Measurements from ENCODE around the gene FHOD1.

GRCh38 chr16:67191995-67192681 is 55.1 kb downstream of the FHOD1 start, which contains the start of gene E2F4:
- TF ChIP-seq CTCF (IDR thresholded peaks at IDR 0.05) (no peak), POLR2AphosphoS5 (IDR thresholded peaks at IDR 0.05) (peak; percentile 42 to 85 (median 81)), POLR2A (IDR thresholded peaks at IDR 0.05) (no peak)
